ENCODE data around the gene MYL12B. TPM values are rescaled to one million over a fixed set of nuclear protein-coding genes. Genes with fewer than 3 reads are reported as not detected.

Gene MYL12B
- total RNA-seq, 1 donor from 2014 or later: 433 TPM

DNA sequence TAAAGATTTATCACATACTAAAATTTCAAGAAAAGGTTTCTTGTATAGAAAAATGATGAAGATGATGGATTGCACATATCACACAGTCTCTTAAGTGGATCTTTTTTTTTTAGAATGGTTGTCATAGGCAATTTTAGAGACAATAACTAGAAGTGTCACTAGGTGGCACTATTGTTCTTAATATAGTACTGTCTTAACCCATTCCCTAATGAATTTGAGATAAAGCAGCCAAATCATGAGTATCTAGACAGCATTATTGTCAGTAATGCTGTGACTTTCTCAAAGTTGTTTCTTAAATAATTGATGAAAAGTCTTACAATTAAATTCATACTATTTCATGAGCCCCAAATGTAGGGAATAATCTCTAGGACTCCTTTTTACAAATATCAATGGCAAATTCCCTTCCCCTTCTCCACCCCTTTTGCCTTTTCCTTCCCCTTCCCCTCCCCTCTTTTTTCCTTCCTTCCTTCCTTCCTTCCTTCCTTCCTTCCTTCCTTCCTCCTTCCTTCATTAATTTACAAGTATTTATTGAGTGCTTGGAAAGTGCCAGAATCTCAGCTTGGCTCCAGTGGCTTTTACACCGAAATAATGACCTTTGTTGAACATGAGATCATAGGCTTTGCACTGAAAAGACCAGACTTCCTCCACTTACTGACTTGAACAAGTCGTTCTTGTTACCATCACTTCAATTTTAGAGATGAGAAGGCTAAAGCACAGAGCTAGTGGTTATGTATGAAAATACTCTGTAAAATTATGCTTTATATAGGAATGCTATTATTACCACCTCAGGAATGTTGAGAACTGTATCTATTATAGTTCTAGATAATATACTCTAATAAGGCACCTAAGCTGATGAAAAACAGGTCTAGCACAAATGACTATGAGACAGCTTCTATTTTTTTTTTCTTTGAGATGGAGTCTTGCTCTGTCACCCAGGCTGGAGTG, 19.8 kb downstream of the MYL12B start:
- no peaks in the 10 kb centered on the region for H3K27me3 ChIP-seq (ENCODE audit: insufficient read depth, low read length)
- peaks cover 11% of the 10 kb centered on the region for H3K4me1 ChIP-seq (ENCODE audit: insufficient read depth, low read length)
- H3K4me3 ChIP-seq (ENCODE audit: insufficient read depth, low read depth, low read length): no peak overlapping the region
- H3K9me3 Mint-ChIP-seq (ENCODE audit: unreplicated experiment): no peaks in the 10 kb centered on the region
- peaks cover 10% of the 10 kb centered on the region for H3K4me1 Mint-ChIP-seq (ENCODE audit: low read depth, unreplicated experiment)
- no peak overlapping the region for H3K4me2 ChIP-seq (ENCODE audit: low read length)
- peaks cover 14% of the 10 kb centered on the region for H3K36me3 Mint-ChIP-seq (ENCODE audit: low read depth, unreplicated experiment)
- FAIRE-seq (peak; percentile 58), DNase-seq (ENCODE audit: low read depth) (peak; percentile 67)
- H4K20me1 ChIP-seq (ENCODE audit: insufficient read depth, low read length): peaks cover 3% of the 10 kb centered on the region
- peaks cover 17% of the 10 kb centered on the region for H3K36me3 ChIP-seq (ENCODE audit: insufficient read depth, low read length)
- no peak overlapping the region for H3K4me3 Mint-ChIP-seq (ENCODE audit: unreplicated experiment)
- H3K27ac ChIP-seq (ENCODE audit: low read depth, low read length): no peak overlapping the region
- peak overlapping the region; percentile 11 for H3K9ac ChIP-seq (ENCODE audit: low read length)
- TF ChIP-seq EZH2 (IDR thresholded peaks at IDR 0.05; ENCODE audit: insufficient read depth, low read length): no peak
- TF ChIP-seq, protein P1, sequence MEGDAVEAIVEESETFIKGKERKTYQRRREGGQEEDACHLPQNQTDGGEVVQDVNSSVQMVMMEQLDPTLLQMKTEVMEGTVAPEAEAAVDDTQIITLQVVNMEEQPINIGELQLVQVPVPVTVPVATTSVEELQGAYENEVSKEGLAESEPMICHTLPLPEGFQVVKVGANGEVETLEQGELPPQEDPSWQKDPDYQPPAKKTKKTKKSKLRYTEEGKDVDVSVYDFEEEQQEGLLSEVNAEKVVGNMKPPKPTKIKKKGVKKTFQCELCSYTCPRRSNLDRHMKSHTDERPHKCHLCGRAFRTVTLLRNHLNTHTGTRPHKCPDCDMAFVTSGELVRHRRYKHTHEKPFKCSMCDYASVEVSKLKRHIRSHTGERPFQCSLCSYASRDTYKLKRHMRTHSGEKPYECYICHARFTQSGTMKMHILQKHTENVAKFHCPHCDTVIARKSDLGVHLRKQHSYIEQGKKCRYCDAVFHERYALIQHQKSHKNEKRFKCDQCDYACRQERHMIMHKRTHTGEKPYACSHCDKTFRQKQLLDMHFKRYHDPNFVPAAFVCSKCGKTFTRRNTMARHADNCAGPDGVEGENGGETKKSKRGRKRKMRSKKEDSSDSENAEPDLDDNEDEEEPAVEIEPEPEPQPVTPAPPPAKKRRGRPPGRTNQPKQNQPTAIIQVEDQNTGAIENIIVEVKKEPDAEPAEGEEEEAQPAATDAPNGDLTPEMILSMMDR (IDR thresholded peaks at IDR 0.05; ENCODE audit: insufficient read depth, low read depth, low read length): peak; percentile 60
- H2AFZ ChIP-seq (ENCODE audit: low read depth, low read length): no peak overlapping the region
- H3K27ac Mint-ChIP-seq (ENCODE audit: unreplicated experiment): peak overlapping the region; percentile 70
- H3K27me3 Mint-ChIP-seq (ENCODE audit: low read depth, unreplicated experiment): no peaks in the 10 kb centered on the region
- H3K9me3 ChIP-seq (ENCODE audit: insufficient read depth, low read depth, low read length): no peaks in the 10 kb centered on the region
- H3K79me2 ChIP-seq (ENCODE audit: insufficient read depth, low read length): peaks cover 3% of the 10 kb centered on the region

DNA sequence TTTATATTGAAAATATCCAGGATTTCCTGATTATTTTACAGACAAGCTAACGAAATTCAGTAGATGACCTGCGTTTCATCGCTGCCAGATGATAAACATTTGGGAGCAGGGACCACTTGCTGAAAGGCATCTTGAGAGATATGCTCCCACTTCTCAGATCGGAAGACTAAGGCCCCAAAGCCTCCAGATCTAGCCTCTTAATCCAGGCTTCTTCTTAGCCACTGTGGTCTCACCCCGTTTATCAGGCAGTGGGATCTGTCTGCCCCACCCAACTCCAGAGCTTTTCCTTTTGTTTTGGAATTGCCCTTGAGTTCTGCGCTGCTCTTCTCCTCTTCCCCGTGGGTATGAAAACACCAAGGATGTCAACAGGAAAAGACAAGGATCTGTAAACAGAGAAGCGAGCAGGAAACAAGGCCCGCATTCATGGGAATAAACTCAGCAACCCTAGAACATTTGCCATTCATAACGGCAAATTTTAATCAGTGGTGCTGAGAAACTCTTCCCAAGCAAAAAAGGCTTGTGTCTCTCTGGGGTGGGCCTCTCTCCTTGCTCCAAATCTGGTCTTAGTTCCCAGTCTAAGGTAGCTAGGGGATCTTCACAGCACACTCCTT, 21.4 kb downstream of the MYL12B start:
- no peaks in the 10 kb centered on the region for H3K9me3 ChIP-seq (ENCODE audit: insufficient read depth, low read depth, low read length)
- peaks cover 9% of the 10 kb centered on the region for H3K36me3 Mint-ChIP-seq (ENCODE audit: low read depth, unreplicated experiment)
- H3K27ac ChIP-seq (ENCODE audit: low read depth, low read length): no peak overlapping the region
- no peak overlapping the region for H2AFZ ChIP-seq (ENCODE audit: low read depth, low read length)
- no peak overlapping the region for H3K4me3 ChIP-seq (ENCODE audit: insufficient read depth, low read depth, low read length)
- no peaks in the 10 kb centered on the region for H3K27me3 Mint-ChIP-seq (ENCODE audit: low read depth, unreplicated experiment)
- H3K36me3 ChIP-seq (ENCODE audit: insufficient read depth, low read length): peaks cover 6% of the 10 kb centered on the region
- no peaks in the 10 kb centered on the region for H4K20me1 ChIP-seq (ENCODE audit: insufficient read depth, low read length)
- peaks cover 10% of the 10 kb centered on the region for H3K4me1 Mint-ChIP-seq (ENCODE audit: low read depth, unreplicated experiment)
- no peaks in the 10 kb centered on the region for H3K27me3 ChIP-seq (ENCODE audit: insufficient read depth, low read length)
- peaks cover 11% of the 10 kb centered on the region for H3K4me1 ChIP-seq (ENCODE audit: insufficient read depth, low read length)
- H3K9ac ChIP-seq (ENCODE audit: low read length): no peak overlapping the region
- no peaks in the 10 kb centered on the region for H3K79me2 ChIP-seq (ENCODE audit: insufficient read depth, low read length)
- TF ChIP-seq, protein P1 (IDR thresholded peaks at IDR 0.05; ENCODE audit: insufficient read depth, low read depth, low read length): no peak
- H3K9me3 Mint-ChIP-seq (ENCODE audit: unreplicated experiment): peaks cover 2% of the 10 kb centered on the region
- FAIRE-seq (no peak), DNase-seq (ENCODE audit: low read depth) (no peak)
- H3K27ac Mint-ChIP-seq (ENCODE audit: unreplicated experiment): no peak overlapping the region
- H3K4me2 ChIP-seq (ENCODE audit: low read length): no peak overlapping the region
- H3K4me3 Mint-ChIP-seq (ENCODE audit: unreplicated experiment): no peak overlapping the region

Data from astrocyte (in vitro differentiated cells and primary cell).